NCI-H345 (cell line): ENCODE data around the gene ANTXRL.
"Not testable (repeated sequence)": the region's sequence is repeated elsewhere in the genome, so short reads cannot be mapped to it uniquely, and the experiment has no call there.

ENCODE experiments used
- DNase-seq: peaks from one replicate; lab custom pipeline; 2025; lab: John Stamatoyannopoulos, UW

The ANTXRL gene

DNA sequence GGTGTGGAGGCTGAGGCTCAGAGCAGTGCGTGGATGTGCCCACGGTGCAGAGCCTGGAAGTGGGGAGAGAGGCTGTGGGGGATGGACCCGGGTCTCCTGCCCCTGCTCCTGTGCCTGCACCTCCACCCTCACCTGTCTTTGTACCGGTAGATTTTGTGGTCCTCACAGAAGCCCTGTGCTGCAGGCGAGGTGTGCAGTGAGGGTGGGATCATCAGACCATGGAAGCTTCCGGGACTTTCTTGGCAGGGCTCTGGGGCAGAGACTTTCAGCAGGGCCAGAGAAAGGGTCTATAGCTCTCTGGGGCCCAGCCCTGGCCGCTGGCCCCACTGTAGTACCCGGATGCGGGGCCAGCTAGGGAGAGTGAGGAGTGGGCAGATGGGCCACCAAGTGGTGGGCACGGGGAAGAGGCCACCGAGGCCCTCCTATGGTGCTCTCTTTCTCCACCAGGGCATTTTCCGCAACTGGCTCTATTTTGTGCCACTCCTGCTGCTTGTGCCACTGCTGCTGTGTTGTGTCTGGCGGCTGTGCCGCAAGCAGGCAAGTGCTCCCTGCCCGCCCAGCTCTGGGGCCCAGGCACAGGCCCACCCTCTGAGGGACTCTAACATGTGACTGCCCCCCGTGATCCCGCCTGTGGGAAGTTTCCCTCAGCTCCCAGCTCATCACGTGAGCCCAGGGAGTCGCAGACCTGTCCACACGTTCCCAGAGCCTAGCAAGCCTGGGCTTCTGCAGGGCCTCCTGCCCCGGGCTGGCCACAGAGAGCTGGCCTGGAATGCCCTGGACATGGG is 22.1 kb downstream of the ANTXRL start:
- no peak for DNase-seq

DNA sequence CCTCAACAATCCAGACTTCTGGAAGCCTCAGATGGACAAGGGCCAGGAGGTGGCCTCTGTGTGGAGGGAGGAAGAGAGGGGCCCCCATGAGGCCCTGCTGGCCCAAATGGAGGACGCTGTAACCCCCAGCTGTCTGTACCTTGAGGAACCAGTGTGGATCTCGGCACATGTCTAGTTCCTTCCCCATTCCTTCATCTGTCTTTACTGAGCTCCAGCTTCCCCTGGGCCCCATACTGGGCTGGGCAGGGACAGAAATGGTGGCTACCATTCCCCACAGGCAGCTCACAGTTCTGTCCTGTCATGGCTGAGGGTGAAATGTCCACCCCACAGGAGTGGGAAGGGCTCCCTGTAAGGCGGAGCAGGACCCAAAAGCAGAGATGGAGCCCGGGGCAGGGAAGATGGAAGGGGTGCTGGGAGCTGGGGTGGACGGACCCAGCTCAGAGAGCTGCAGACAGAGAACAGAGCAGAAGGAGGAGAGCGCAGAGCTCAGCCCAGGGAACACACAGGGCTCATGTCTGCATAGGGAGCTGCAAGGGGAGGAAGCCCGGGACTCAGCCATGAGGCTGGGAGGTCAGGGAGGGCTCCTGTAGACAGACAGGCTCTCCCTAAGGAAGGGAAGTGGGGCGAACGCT is 22.8 kb downstream of the ANTXRL start:
- DNase-seq, result no peak

DNA sequence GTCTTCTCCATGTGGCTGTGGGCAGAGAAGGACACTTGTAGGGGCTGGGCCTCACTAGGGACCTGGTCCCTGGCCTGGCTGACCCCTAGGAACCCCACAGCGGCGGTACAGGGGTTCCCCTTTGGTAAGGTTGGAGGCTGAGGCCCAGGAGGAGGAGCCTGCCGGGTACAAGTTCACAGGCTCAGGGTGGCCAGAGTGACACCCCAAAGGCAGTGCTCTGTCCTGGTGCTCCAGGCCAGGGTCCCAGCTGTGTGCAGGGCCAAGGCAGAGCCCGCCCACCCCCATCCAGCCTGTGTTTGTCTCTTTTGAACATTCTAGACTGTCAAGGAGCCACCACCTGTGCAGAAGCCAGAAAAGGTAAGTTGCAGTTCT is 23.3 kb downstream of the ANTXRL start:
- no peak for DNase-seq

DNA sequence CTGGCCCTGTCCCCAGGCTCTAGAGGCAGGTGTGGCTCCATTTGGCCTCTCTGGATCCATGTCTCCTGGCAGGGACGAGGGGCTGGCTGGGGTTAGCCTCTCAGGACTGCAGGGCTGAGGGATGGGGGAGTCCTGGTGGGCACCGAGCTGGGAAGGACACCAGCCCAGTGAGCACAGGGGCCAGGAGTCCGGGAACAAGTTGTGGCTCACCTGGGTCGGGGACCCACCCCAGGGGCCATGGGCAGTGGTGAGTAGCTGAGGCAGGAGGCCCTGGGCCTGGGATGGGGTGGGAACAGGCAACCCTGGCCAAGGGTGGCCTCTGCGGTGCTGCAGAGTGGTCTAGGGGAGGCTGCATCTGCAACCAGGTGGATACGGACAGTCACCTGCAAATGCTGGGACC is 24.1 kb downstream of the ANTXRL start:
- no peak for DNase-seq

DNA sequence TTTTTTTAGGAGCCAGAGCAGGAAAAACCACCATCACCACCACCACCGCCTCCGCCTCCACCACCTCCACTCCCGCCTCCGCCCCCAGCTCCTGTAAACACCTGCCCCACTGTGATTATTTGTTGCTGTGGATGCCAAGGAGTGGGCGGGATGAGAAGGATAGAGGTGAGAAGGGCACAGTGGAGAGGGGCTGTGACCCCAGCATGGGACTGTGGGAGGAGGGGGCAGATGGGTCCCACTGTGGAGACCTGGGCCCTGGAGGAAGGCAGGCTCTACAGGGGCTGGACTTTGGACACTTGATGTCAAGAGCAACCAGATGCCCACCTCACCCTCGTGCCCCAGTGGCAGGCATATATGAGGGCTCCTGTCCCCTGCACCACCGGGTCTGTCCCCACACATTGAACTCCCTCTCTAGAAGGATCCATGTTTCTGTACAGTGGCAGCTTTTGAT is 24.7 kb downstream of the ANTXRL start:
- DNase-seq, result no peak

DNA sequence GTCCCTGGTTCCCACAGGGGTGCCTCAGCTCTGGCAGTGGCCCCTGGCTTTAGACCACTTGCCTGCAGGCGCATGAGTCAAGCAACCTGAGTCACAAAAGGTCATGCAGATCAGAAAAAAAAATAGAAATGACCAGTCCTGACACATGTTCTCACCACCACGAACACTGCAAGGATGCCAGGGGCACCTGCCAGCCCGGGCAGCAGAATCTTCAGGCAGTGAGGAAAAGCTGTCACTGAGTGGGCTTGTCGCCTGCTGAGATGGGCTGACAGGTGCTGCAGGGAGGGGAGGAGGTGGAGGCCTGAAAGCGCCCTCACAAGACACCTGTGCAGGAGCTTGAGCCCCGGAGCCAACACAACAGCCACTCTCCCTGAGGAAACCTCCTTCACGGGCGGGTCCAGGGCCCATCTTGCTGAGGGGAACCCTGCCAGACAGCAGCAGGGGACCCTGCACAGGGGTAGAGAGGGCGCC is 25.2 kb downstream of the ANTXRL start:
- DNase-seq, result not testable (repeated sequence)

DNA sequence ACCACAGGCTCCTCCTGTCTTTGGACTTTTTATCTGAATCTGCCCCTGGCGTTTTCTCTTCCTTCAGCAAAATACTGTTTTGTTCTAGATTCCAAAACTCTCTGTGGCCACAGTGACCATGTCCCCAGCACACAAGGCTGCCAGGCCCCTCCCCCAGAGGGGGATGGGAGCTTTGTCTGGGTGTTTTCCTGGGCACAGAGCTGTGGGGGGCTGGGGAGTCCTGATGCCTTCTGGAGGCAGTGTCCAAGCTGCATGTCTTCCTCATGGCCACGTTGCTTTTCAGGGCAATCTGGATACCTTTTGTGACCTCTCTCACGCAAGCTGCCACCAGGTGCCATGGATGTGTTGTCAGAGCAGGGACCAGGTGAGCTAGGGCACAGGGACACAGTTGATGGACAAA is 26.2 kb downstream of the ANTXRL start:
- no peak for DNase-seq

DNA sequence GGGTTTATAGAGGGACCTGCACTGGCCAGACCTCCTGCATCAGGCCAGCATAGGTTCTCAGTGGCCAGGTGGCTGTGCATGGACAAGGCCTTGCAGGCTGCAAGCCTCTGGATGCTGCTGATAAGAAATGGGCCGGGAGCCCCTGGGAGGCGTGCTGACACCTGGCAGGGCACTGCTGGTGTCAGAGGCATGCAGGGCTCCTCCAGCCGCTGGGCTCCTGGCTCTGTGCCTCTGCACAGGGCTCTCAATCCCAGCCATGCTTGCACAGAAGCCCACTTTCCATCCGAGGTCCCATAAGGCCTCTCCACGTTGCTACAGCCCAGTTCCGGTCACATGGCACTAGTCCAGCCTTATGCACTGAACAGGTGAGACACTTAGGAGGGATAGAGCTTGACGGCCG is 27.3 kb downstream of the ANTXRL start:
- no peak for DNase-seq

DNA sequence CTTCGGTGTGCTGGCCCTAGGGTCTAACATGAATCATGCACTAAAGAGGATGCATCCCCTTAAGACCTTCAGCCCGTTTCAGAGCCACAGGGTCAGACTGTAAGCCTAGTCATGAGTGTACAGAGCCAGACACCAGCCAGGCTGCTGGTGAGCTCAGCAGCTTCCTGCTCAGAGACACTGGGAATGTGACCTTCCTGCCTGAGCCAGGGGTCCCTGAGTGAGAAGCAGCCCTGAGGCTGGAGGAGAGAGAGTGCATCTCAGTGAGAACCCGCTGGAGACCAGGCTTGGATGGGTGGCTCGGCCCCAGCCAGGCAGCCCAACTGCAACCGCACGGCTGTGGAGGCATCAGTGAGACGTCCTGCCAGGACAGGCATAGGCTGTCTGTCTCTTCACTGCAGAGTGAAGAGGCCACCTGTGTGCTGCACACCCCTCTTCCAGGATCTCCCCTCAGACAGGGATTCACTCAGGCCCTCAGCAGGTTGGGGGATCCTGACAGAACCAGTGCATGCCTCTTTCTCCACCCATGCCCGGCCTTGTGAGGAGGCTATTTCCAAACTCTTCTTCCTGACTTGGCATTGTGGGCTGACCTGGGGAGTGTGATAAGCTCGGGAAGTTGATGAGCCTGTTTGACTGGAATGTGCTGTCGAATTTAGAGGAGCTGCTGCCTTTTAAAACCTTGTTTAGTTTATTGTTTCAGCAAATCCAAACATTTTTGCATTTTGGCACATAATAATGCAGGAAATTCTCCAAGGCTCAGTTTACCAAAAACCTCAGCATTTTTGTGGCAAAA is 28.5 kb downstream of the ANTXRL start:
- DNase-seq, result not testable (repeated sequence)

DNA sequence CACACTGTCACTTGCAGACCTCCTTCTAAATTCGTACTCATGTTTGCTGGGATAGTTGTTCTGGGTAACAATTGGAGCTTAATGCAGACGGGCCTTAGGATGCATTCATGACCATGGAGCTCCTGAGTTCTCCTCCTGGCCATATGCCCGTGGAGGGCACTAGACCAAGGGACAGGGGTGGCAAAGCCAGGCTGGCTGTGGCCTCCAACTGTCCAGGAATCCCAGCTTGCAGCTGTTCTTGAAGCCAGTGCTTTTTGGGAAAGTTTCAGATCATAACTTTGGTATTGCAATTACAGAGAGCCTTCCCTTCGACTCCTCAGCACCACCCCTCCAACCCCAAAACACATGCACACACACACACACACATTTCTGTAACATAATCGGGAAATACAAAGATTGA is 30.6 kb downstream of the ANTXRL start:
- no peak for DNase-seq

DNA sequence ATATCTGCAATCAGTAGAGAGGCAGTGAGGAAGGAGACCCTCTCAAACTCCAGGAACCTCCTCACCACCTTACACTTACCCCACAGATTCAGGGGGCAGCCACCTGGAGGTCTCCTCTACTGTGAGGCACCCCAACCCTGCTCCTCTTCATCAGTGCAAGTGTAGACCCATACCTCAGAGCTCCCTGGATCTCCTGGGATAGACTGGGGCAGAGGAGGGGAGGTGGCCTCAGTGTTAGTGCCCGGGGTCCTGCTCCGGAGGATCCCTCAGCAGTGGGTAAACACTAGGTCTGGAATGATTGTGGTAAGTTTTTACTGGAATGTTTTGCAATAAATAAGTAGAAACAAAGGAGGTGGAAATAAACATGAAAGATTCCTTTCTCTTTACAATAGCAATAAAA is 31.1 kb downstream of the ANTXRL start:
- DNase-seq, result no peak

DNA sequence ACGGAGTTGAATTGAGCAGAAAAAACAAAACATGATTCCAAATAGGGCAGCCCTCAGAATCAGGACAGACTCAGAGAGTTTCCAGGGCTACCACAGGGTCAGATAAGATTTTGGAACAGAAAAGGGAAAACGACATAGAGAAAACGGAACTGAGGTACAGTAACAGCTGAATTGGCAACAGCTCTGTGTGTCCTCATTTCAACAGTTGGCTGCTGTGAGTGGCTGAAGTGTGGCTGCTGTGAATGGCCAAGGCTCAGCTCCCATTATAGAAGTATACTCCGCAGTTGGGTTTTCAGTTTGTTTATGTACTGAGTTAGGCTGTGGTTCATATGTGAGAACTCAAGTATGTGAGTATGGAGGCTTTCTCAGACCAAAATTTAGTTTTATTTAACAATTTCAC is 32.0 kb downstream of the ANTXRL start:
- DNase-seq, result no peak

DNA sequence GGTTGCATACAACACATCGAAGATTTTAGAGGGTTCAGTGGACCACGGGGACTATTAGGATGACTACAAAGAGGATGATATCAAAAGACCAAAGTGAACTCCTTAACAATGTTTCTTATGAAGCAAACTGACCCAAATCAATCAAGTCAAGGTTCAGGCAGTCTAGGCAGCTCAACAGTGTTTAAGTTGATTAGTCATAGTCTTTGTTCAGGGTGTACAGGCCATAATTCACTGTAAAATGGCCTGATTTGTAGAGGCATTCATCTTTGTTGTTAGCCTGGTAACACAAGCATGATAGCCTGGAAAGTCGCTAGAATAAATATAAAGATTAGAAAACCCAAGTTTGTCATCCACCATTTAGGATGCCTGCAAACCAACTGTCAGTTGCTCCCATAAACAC is 32.6 kb downstream of the ANTXRL start:
- no peak for DNase-seq

DNA sequence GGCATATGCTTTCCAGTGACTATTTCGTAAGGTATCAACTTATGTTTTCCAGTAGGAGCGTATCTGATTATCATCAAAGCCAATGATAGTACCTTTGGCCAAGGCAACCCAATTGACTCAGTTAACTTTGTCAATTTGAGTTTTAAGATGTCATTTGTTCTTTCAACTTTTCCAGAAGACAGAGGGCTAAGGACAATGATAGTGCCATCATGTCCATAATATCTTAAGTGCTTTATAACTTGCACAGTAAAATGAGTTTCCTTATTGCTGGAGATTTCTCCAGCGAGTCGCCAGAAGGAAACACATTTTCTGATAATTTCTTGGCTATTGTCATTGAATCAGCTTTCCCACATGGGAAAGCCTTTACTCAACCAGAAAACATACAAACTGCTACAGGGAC is 35.0 kb downstream of the ANTXRL start:
- no peak for DNase-seq

DNA sequence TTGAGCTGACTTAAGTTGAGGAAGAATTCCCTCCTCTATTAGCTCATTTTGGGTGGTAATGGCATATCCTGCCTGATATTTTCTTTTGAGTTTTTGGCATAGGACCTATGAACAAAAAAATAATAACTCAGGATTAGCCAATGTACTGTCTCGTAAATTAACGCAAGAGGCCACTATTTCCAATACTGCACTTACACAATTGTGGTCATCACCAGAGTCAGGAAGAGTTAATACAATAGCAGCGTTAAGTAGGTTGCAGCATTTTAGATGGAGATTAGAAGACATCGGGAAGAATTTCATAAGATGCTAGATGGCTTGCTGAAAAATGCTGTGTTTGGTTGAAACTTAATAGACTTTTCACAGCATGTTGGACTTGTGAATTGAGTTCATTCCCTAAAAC is 36.4 kb downstream of the ANTXRL start:
- DNase-seq, result no peak

DNA sequence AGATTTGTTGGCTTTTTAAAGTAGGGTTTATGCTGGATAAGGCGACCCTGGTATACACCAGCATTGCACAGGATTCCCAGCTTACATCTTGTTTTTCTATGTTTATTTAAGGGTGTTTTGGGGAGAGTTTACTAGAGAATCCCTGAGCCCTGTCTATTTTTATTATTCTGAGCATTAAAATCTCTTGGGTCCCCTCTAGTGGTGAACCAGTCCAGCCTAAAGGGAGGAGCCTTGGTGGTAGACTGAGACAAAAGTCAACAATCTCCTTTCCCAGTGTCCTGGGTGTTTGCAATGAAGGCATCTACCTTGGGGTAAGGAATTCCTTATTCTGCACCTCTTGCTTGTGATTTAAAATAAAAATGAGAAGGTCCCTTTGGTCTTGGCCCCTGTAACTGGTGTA is 38.2 kb downstream of the ANTXRL start:
- DNase-seq, result no peak

DNA sequence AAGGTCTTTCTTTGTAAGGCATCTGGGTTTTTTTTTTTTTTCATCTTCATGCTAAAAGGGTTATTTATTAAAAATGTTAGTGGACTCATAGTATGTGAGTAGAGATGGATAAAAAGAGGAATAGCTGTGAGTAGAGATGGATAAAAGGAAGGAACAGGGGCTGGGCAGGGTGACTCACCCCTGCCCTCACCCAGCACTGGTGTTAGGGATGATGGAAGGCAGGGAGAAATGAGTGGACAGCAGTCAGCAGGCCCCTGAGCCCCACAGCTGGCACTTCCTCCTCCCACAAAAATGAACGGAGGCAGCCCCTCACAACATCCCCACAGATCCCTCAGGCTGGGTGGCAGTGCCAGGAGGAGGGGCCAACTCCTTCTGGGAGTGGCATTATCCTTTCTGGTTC is 39.3 kb downstream of the ANTXRL start:
- DNase-seq, result no peak

DNA sequence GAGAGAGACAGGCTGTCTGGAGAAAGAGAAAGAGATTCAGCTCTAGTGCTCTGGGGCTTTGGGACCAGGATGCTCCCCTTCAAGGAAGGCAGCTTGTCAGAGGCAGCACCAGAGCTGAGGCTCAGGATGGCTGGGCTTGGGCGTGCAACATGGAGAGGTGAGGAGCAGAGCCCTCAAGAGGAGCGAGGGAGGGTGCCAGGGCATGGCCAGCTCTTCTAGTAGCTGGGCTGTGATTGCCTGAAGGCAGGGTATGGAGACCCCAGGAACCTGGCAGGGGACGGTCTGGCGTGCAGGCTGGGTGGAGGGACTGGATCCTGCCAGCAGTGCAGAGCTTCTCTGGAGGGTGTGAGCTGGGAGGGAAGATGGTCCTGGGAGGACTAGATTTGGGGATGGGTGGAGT is 40.2 kb downstream of the ANTXRL start:
- DNase-seq, result no peak

DNA sequence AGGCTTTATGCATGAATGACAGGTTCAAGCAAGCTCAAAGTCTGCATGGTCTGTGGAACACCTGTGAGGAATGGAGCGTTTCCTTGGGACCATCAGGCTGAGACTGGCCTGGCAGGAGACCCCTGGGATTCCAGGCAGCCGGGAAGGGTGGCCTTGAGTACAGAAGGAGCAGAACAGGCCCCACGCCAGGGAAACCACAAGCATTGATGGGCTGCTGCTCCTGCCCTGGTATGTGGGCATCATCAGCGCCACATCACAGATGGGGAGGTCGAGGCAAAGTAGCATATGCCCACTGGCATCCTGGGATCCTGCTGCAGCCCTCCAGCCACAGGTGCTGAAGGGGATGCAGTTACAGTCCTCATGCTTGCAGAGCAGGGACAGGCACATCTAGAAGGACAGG is 40.9 kb downstream of the ANTXRL start:
- DNase-seq, result no peak

DNA sequence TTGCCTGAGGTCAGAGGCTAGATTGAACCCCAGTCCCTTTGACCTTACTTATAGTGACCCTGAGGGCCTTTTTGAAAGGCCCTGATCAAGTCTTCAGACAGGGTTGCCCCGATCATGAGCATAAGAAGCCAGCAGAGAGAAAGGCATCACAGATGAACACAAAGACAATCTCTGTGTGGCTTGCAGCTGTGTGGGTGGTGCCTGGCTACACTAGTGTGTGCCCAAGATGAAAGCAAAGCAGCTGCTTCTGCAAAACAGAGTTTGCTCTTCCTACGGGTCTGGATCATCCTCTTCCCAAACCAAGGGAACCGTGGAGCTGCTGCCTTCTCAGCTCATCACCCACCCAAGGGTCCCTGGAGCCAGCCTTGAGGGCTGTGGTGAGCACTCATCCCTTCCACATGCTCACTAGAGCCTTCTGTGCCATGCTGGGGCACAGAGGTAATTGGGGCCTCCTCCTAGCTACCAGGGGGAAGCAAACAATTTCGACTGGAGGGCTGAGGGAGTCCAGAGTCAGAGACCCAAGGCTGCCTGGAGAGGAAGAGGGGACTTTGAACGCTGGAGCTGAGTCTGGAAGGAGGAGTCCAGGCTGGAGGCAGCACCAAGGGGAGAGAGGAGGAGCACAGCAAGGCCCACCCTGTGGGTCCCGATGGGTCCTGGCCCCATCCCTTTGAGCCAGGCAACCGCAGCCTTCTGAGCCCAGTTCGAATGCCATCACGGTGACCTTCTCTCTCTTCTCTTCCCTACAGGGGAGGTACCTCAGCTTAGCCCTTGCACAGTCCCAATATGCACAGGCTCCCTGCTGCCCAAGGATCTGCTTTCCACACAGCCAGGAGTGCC is 42.3 kb downstream of the ANTXRL start:
- no peak for DNase-seq

DNA sequence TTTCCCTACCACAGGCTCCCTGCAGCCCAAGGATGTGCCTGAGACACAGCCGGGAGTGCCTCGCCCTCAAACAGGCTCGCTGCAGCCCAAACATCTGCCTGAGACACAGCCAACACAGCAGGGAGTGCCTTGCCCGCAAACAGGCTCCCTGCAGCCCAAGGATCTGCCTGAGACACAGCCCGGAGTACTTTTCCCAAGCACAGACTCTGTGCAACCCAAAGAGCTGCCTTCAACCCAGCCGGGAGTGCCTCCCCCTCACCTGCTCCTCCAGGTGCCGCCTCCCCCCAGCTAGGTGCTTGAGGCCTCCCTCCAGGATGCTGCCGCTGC is 42.9 kb downstream of the ANTXRL start:
- DNase-seq, result no peak

DNA sequence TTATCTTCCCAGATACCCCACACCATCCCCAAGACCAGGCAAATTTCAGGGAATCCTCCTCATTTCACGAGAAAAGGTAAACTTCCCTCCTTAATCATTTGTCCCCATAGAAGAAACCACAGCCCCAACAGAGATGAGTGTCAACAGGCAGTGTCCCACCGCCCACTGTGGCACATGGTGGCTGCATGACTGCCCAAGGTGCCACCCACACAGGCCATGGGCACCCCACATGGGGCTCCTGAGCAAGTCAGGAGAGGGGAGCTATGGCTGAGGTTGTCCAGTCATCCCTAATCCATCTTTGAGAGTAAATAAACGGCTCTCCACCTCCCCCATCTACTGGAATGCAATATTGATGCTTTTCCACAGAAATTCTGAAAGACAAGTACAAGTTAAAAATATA is 44.1 kb downstream of the ANTXRL start:
- DNase-seq, result no peak
